NK-92 (cell line): ENCODE measurements around the gene BLM.
"Not testable (repeated sequence)": the region's sequence is repeated elsewhere in the genome, so short reads cannot be mapped to it uniquely, and the experiment has no call there.

Experiments
- DNase-seq: peaks from one replicate; lab custom pipeline; 2025; ENCODE audit not compliant: unreplicated experiment; lab: John Stamatoyannopoulos, UW

Gene BLM

DNA sequence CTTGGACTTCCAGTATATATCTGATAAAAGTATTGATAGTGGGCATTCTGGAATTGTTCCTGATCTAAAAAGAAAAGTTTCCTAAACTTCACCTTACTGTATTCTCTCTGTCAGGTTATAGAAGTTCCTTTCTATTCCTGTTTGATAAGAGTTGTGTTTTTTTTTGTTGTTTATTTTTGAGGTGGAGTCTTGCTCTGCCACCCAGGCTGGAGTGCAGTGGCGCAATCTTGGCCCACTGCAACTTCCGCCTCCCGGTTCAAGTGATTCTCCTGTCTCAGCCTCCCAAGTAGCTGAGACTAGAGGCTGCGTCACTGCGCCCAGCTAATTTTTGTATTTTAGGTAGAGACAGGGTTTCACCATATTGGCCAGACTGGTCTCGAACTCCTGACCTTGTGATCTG lies 13.1 kb downstream of the BLM start:
- DNase-seq, result no peak

GRCh38 chr15:90735923-90736322 lies 18.8 kb downstream of the BLM start:
- no peak for DNase-seq

DNA sequence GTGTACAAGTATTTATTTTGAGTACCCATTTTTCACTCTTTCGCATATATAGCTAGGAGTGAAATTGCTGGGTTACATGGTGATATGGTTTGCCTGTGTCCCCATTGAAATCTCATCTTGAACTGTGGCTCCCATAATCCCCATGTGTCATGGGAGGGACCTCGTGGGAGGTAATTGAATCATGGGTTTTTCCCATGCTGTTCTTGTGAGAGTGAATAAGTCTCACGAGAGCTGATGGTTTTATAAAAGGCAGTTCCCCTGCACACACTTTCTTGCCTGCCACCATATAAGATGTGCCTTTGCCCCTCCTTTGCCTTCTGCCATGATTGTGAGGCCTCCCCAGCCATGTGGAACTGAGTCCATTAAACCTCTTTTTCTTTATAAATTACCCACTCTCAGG lies 23.4 kb downstream of the BLM start:
- not testable (repeated sequence) for DNase-seq

GRCh38 chr15:90742087-90742486 lies 24.9 kb downstream of the BLM start:
- no peak for DNase-seq

DNA sequence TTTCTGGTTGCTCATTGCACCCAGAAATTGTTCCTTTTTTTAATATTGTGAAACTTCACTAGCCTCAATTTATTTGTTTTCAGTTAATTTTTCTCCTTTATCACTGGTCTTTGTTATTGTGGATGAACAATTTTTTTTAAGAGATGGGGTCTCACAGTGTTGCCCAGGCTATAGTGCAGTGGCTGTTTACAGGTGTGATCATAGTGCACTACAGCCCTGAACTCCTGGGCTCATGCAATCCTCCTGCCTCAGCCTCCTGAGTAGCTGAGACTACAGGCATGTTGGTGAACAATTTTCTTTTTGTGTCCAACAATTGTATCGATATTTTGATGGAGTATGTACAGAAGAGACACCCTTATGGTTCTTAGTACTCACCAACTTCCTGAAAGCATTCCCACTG lies 26.3 kb downstream of the BLM start:
- DNase-seq, result no peak

GRCh38 chr15:90744759-90745402 lies 27.7 kb downstream of the BLM start:
- DNase-seq, result no peak

GRCh38 chr15:90749754-90750153 lies 32.6 kb downstream of the BLM start:
- DNase-seq, result no peak

DNA sequence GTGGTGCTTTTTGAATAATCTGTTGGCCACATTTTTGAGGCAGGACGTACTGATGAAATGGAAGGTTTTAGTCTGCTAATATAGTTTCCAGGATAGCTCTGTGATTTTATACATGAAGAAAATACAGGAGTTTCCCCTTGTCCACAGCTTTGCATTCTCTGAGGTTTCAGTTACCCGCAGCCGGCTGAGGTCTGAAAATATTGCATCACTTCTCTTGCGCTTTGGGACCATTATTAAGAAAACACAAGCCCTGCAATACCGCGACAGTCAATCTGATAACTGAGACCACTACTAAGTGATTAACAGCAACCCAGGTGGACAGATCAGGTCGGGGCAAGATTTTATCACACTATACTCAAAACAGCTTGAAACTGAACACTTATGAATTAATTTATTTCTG lies 33.0 kb downstream of the BLM start:
- DNase-seq, result no peak

- no peak for DNase-seq
These were observed 34.2 kb downstream of the BLM start for GRCh38 chr15:90751300-90751825.

- DNase-seq, result no peak
These were observed 39.8 kb downstream of the BLM start for GRCh38 chr15:90756916-90757315.

DNA sequence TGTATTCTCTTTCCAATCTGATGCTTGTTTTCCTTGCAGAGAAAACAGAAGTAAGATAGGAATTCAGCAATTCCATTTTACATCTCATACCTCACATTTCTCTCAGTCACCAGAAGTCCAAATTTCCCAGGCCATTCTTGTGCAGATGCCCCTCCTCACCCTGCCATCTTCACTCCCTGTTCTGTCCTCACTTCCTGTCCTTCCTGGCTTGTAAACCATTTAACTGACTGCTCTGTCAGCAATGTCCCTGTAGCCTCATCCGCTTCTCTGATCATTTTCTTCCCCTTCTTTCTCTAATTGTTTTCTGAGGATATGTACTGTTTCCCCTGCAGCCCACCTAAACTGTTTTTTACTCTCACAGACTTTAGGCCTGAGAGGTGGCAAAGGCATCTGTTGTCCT lies 40.3 kb downstream of the BLM start:
- no peak for DNase-seq

DNA sequence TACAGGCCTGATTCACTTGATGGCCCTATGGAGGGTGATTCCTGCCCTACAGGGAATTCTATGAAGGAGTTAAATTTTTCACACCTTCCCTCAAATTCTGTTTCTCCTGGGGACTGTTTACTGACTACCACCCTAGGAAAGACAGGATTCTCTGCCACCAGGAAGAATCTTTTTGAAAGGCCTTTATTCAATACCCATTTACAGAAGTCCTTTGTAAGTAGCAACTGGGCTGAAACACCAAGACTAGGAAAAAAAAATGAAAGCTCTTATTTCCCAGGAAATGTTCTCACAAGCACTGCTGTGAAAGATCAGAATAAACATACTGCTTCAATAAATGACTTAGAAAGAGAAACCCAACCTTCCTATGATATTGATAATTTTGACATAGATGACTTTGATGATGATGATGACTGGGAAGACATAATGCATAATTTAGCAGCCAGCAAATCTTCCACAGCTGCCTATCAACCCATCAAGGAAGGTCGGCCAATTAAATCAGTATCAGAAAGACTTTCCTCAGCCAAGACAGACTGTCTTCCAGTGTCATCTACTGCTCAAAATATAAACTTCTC lies 43.6 kb downstream of the BLM start:
- DNase-seq, result no peak

- no peak for DNase-seq
These were observed 44.5 kb downstream of the BLM start for GRCh38 chr15:90761629-90762028.

GRCh38 chr15:90762109-90762508 lies 45.0 kb downstream of the BLM start:
- DNase-seq, result no peak

DNA sequence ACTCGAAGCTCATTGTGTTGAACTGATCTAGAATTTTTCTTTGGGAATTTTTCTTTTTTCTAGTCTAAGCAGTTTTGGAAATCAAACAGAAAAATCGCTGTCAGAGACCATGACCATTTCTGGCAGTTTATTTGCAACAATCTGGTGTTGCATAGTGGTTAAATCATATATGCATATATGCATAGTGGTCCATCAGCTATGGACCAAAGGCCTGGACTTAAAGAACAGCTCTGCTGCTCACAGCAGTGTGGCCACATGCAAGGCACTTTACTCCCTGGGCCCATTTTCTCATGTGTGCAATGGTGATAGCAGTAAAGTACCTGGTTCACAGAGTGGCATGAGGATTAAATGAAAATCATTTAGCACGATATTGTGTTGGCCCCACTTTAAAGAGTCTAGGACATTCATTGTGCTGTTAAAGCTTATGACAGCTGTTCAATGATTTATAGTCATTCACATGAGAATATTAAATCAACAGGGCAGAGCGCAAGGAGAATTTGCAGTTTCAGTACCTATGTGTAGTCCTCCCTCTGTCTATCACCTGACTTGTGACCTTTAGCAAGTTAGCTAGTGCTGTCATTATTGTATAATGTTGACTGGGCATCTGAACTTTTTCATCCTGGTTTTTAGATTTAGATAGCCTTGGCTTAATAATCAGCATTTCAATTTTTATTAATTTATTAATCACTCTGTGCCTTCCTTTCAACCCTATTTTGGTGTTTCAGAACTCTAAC lies 46.4 kb downstream of the BLM start:
- no peak for DNase-seq

- DNase-seq, result no peak
These were observed 48.4 kb downstream of the BLM start for GRCh38 chr15:90765531-90765930.

GRCh38 chr15:90765966-90766365 lies 48.8 kb downstream of the BLM start:
- DNase-seq, result no peak

- DNase-seq, result no peak
These were observed 52.2 kb downstream of the BLM start for GRCh38 chr15:90769375-90769774.

GRCh38 chr15:90773485-90773884 lies 56.3 kb downstream of the BLM start:
- no peak for DNase-seq

GRCh38 chr15:90774731-90775514 lies 57.8 kb downstream of the BLM start:
- DNase-seq, result no peak

GRCh38 chr15:90780916-90781315 lies 63.8 kb downstream of the BLM start:
- no peak for DNase-seq

DNA sequence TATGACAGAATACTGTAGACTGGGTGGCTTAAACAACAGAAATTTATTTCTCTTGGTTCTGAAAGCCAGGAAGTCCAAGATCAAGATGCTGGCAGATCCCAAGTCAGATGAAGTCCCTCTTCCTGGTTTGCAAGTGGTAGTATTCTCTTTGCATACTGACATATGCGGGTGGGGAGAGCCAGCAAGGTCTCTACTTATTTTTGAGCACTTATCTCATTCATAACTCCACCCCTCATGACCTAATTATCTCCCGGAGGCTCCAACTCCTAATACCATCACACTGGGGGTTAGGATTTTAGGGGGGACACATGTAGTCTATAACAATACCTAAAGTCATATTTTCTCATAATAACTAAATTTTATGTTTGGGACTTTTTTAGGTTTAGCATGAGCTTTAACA lies 65.3 kb downstream of the BLM start:
- no peak for DNase-seq
